Measurements from ENCODE around the gene INHBC. TPM values are rescaled to one million over a fixed set of nuclear protein-coding genes. Genes with fewer than 3 reads are reported as not detected.
A peak's percentile ranks its signal among the peaks of the same experiment; 100 is the strongest.

INHBC gene
- total RNA-seq (under 1 TPM in 1 of 5 experiments, not detected in 4; 0.16 TPM), polyA plus RNA-seq (not detected), total RNA-seq (not detected)

GRCh38 chr12:57434517-57435223, at the start of gene INHBC:
Gene INHBC, plus strand, starts transcription at chr12:57434784. Its CDS starts 103 bp downstream, at chr12:57434887.
- Mint-ChIP-seq H3K27ac (peak within 1 kb of the TSS in 5 of 9 donors; percentile 4 to 65 (median 18)), H3K4me3 (peak within 1 kb of the TSS in 1 of 10 donors; percentile 8), H3K9me3 (peaks cover 0 to 4% (median 0%) of the 10 kb centered on the region in 11 donors), H3K27me3 (peaks cover 0 to 4% (median 0%) of the 10 kb centered on the region in 5 donors), H3K4me1 (peaks cover 13 to 25% (median 22%) of the 10 kb centered on the region in 7 donors), H3K36me3 (no peaks in the 10 kb centered on the region)
- H3K27me3 ChIP-seq (ENCODE audit: control insufficient read depth in 2 of 2, insufficient read depth in 2 of 2, low read length in 2 of 2) = no peaks in the 10 kb centered on the region
- H3K27ac ChIP-seq (ENCODE audit: low read depth, low read length) = no peak within 1 kb of the TSS
- no peak for ATAC-seq
- H3K36me3 ChIP-seq (ENCODE audit: control insufficient read depth in 2 of 3, insufficient read depth in 3 of 3, low read length in 3 of 3) = no peaks in the 10 kb centered on the region
- H3K4me3 ChIP-seq (ENCODE audit: low read length) = no peak within 1 kb of the TSS
- CTCF ChIA-PET = interaction anchor here (1.0 kb wide), 1 partner anchor 24 kb away, joined by 6 read pairs; the partner anchor contains the start of gene GLI1
- no peak for DNase-seq
- H3K4me1 ChIP-seq (ENCODE audit: control insufficient read depth in 2 of 2, insufficient read depth in 2 of 2, low read length in 2 of 2) = peaks cover 8 to 10% of the 10 kb centered on the region in 2 donors
- intact Hi-C loops (cut with micrococcal nuclease) = loop anchor here (5.0 kb wide), 2 partner anchors 1167 to 1332 kb away; partner anchors contain the start of genes COQ10A (in 1 of the 2) and PA2G4 (in 1 of the 2)
- POLR2A ChIA-PET = interaction anchor here (1.3 kb wide), 1 partner anchor 24 kb away, joined by 5 read pairs; no protein-coding TSS in a partner anchor
- no peaks in the 10 kb centered on the region for H3K9me3 ChIP-seq (ENCODE audit: control insufficient read depth in 2 of 3, low read length in 3 of 3)

- no peaks in the 10 kb centered on the region for H3K27me3 Mint-ChIP-seq
- Histone ChIP-seq H3K4me1 (ENCODE audit: control insufficient read depth in 2 of 2, insufficient read depth in 2 of 2, low read length in 2 of 2) (no peaks in the 10 kb centered on the region), H3K9me3 (ENCODE audit: control insufficient read depth in 2 of 3, low read length in 3 of 3) (no peaks in the 10 kb centered on the region), H3K36me3 (ENCODE audit: control insufficient read depth in 2 of 3, insufficient read depth in 3 of 3, low read length in 3 of 3) (peaks cover 0 to 8% (median 0%) of the 10 kb centered on the region in 3 experiments), H3K27me3 (ENCODE audit: control insufficient read depth in 2 of 2, insufficient read depth in 2 of 2, low read length in 2 of 2) (no peaks in the 10 kb centered on the region), H3K4me3 (ENCODE audit: low read length) (no peak overlapping the region), H3K27ac (ENCODE audit: low read depth, low read length) (no peak overlapping the region)
- H3K36me3 Mint-ChIP-seq = peaks cover 7 to 37% (median 20%) of the 10 kb centered on the region in 5 donors
- ATAC-seq (no peak), DNase-seq (no peak)
- H3K27ac Mint-ChIP-seq = peak overlapping the region in 2 of 9 donors; percentile 12 to 64
- no peak overlapping the region for H3K4me3 Mint-ChIP-seq
- no peaks in the 10 kb centered on the region for H3K9me3 Mint-ChIP-seq
- intact Hi-C loops (cut with micrococcal nuclease) = no loop called here
- CTCF ChIA-PET = interaction anchor here (0.5 kb wide), 1 partner anchor 1270 kb away, joined by 3 read pairs; no protein-coding TSS in a partner anchor
- POLR2A ChIA-PET = no interaction called here
- H3K4me1 Mint-ChIP-seq = peaks cover 0 to 16% (median 10%) of the 10 kb centered on the region in 7 donors
Observed at GRCh38 chr12:57385586-57385985, 49.0 kb upstream of the INHBC start.

GRCh38 chr12:57386187-57386720, 48.3 kb upstream of the INHBC start:
- peaks cover 3 to 36% (median 18%) of the 10 kb centered on the region in 5 donors for H3K36me3 Mint-ChIP-seq
- ATAC-seq (no peak), DNase-seq (no peak)
- peaks cover 0 to 16% (median 7%) of the 10 kb centered on the region in 7 donors for H3K4me1 Mint-ChIP-seq
- intact Hi-C loops (cut with micrococcal nuclease) = no loop called here
- POLR2A ChIA-PET = no interaction called here
- H3K4me3 Mint-ChIP-seq = no peak overlapping the region
- H3K27ac Mint-ChIP-seq = no peak overlapping the region
- H3K27me3 Mint-ChIP-seq = no peaks in the 10 kb centered on the region
- Histone ChIP-seq H3K36me3 (ENCODE audit: control insufficient read depth in 2 of 3, insufficient read depth in 3 of 3, low read length in 3 of 3) (peaks cover 0 to 8% (median 0%) of the 10 kb centered on the region in 3 experiments), H3K27ac (ENCODE audit: low read depth, low read length) (no peak overlapping the region), H3K27me3 (ENCODE audit: control insufficient read depth in 2 of 2, insufficient read depth in 2 of 2, low read length in 2 of 2) (no peaks in the 10 kb centered on the region), H3K4me1 (ENCODE audit: control insufficient read depth in 2 of 2, insufficient read depth in 2 of 2, low read length in 2 of 2) (no peaks in the 10 kb centered on the region), H3K4me3 (ENCODE audit: low read length) (no peak overlapping the region), H3K9me3 (ENCODE audit: control insufficient read depth in 2 of 3, low read length in 3 of 3) (no peaks in the 10 kb centered on the region)
- H3K9me3 Mint-ChIP-seq = no peaks in the 10 kb centered on the region
- CTCF ChIA-PET = no interaction called here

GRCh38 chr12:57388425-57388824, 46.2 kb upstream of the INHBC start:
- H3K36me3 ChIP-seq (ENCODE audit: control insufficient read depth in 2 of 3, insufficient read depth in 3 of 3, low read length in 3 of 3) = peaks cover 0 to 15% (median 0%) of the 10 kb centered on the region in 3 experiments
- no peak overlapping the region for H3K4me3 Mint-ChIP-seq
- no peaks in the 10 kb centered on the region for H3K9me3 Mint-ChIP-seq
- CTCF ChIA-PET = interaction anchor here (1.0 kb wide), 1 partner anchor 9 kb away, joined by 3 read pairs; no protein-coding TSS in a partner anchor
- POLR2A ChIA-PET = no interaction called here
- H3K27ac ChIP-seq (ENCODE audit: low read depth, low read length) = no peak overlapping the region
- no peaks in the 10 kb centered on the region for H3K27me3 Mint-ChIP-seq
- H3K27ac Mint-ChIP-seq = peak overlapping the region in 2 of 9 donors; percentile 10 to 43
- H3K27me3 ChIP-seq (ENCODE audit: control insufficient read depth in 2 of 2, insufficient read depth in 2 of 2, low read length in 2 of 2) = no peaks in the 10 kb centered on the region
- no peaks in the 10 kb centered on the region for H3K9me3 ChIP-seq (ENCODE audit: control insufficient read depth in 2 of 3, low read length in 3 of 3)
- peaks cover 3 to 47% (median 20%) of the 10 kb centered on the region in 5 donors for H3K36me3 Mint-ChIP-seq
- H3K4me3 ChIP-seq (ENCODE audit: low read length) = no peak overlapping the region
- ATAC-seq (no peak), DNase-seq (no peak)
- H3K4me1 Mint-ChIP-seq = peaks cover 0 to 20% (median 8%) of the 10 kb centered on the region in 7 donors
- intact Hi-C loops (cut with micrococcal nuclease) = no loop called here
- no peaks in the 10 kb centered on the region for H3K4me1 ChIP-seq (ENCODE audit: control insufficient read depth in 2 of 2, insufficient read depth in 2 of 2, low read length in 2 of 2)

GRCh38 chr12:57389033-57389432, 45.6 kb upstream of the INHBC start:
- ATAC-seq (no peak), DNase-seq (no peak)
- Mint-ChIP-seq H3K36me3 (peaks cover 3 to 47% (median 24%) of the 10 kb centered on the region in 5 donors), H3K27me3 (no peaks in the 10 kb centered on the region), H3K4me3 (no peak overlapping the region), H3K9me3 (no peaks in the 10 kb centered on the region), H3K4me1 (peaks cover 3 to 24% (median 8%) of the 10 kb centered on the region in 7 donors), H3K27ac (peak overlapping the region in 1 of 9 donors; percentile 59)
- ChIA-PET CTCF (interaction anchor here (1.0 kb wide), 1 partner anchor 10 kb away, joined by 3 read pairs; no protein-coding TSS in a partner anchor), POLR2A (no interaction called here)
- Histone ChIP-seq H3K36me3 (ENCODE audit: control insufficient read depth in 2 of 3, insufficient read depth in 3 of 3, low read length in 3 of 3) (peaks cover 0 to 18% (median 0%) of the 10 kb centered on the region in 3 experiments), H3K4me1 (ENCODE audit: control insufficient read depth in 2 of 2, insufficient read depth in 2 of 2, low read length in 2 of 2) (no peaks in the 10 kb centered on the region), H3K9me3 (ENCODE audit: control insufficient read depth in 2 of 3, low read length in 3 of 3) (no peaks in the 10 kb centered on the region), H3K27me3 (ENCODE audit: control insufficient read depth in 2 of 2, insufficient read depth in 2 of 2, low read length in 2 of 2) (no peaks in the 10 kb centered on the region), H3K4me3 (ENCODE audit: low read length) (no peak overlapping the region), H3K27ac (ENCODE audit: low read depth, low read length) (no peak overlapping the region)
- intact Hi-C loops (cut with micrococcal nuclease) = no loop called here

- Histone ChIP-seq H3K4me1 (ENCODE audit: control insufficient read depth in 2 of 2, insufficient read depth in 2 of 2, low read length in 2 of 2) (no peaks in the 10 kb centered on the region), H3K4me3 (ENCODE audit: low read length) (no peak overlapping the region), H3K36me3 (ENCODE audit: control insufficient read depth in 2 of 3, insufficient read depth in 3 of 3, low read length in 3 of 3) (peaks cover 0 to 23% (median 0%) of the 10 kb centered on the region in 3 experiments), H3K27me3 (ENCODE audit: control insufficient read depth in 2 of 2, insufficient read depth in 2 of 2, low read length in 2 of 2) (no peaks in the 10 kb centered on the region), H3K9me3 (ENCODE audit: control insufficient read depth in 2 of 3, low read length in 3 of 3) (no peaks in the 10 kb centered on the region), H3K27ac (ENCODE audit: low read depth, low read length) (no peak overlapping the region)
- intact Hi-C loops (cut with micrococcal nuclease) = no loop called here
- Mint-ChIP-seq H3K27ac (peak overlapping the region in 5 of 9 donors; percentile 8 to 71 (median 36)), H3K9me3 (no peaks in the 10 kb centered on the region), H3K4me1 (peaks cover 3 to 24% (median 8%) of the 10 kb centered on the region in 7 donors), H3K27me3 (no peaks in the 10 kb centered on the region), H3K4me3 (no peak overlapping the region), H3K36me3 (peaks cover 3 to 53% (median 26%) of the 10 kb centered on the region in 5 donors)
- POLR2A ChIA-PET = no interaction called here
- CTCF ChIA-PET = no interaction called here
- no peak for DNase-seq
- no peak for ATAC-seq
Observed at GRCh38 chr12:57390174-57390573, 44.4 kb upstream of the INHBC start.

Data from naive thymus-derived CD4-positive, alpha-beta T cell (primary cell).